ENCODE measurements around the gene RXFP4. TPM values are rescaled to one million over a fixed set of nuclear protein-coding genes. Genes with fewer than 3 reads are reported as not detected.

Gene RXFP4
- total RNA-seq, 1 donor from 2014 or later = not detected

GRCh38 chr1:155974208-155975115 is 33.0 kb downstream of the RXFP4 start:
- H3K9me3 Mint-ChIP-seq = no peaks in the 10 kb centered on the region
- H3K27ac Mint-ChIP-seq = peak overlapping the region; percentile 90
- H3K4me3 Mint-ChIP-seq = peak overlapping the region; percentile 91
- H3K4me1 Mint-ChIP-seq (ENCODE audit: unreplicated experiment) = peaks cover 67% of the 10 kb centered on the region
- no peak for TF ChIP-seq CTCF (conservative IDR thresholded peaks at IDR 0.05)
- no peaks in the 10 kb centered on the region for H3K27me3 Mint-ChIP-seq
- DNase-seq (ENCODE audit: extremely low spot score, unreplicated experiment) = no peak
- no peaks in the 10 kb centered on the region for H3K36me3 Mint-ChIP-seq

GRCh38 chr1:155975375-155976061 is 34.1 kb downstream of the RXFP4 start:
- DNase-seq (ENCODE audit: extremely low spot score, unreplicated experiment) = no peak
- no peak for TF ChIP-seq CTCF (conservative IDR thresholded peaks at IDR 0.05)
- H3K27ac Mint-ChIP-seq = peak overlapping the region; percentile 90
- H3K4me1 Mint-ChIP-seq (ENCODE audit: unreplicated experiment) = peaks cover 64% of the 10 kb centered on the region
- H3K36me3 Mint-ChIP-seq = no peaks in the 10 kb centered on the region
- H3K4me3 Mint-ChIP-seq = peak overlapping the region; percentile 91
- no peaks in the 10 kb centered on the region for H3K27me3 Mint-ChIP-seq
- no peaks in the 10 kb centered on the region for H3K9me3 Mint-ChIP-seq

GRCh38 chr1:155976062-155976912 is 34.8 kb downstream of the RXFP4 start:
- no peaks in the 10 kb centered on the region for H3K36me3 Mint-ChIP-seq
- no peaks in the 10 kb centered on the region for H3K27me3 Mint-ChIP-seq
- no peak for DNase-seq (ENCODE audit: extremely low spot score, unreplicated experiment)
- peaks cover 64% of the 10 kb centered on the region for H3K4me1 Mint-ChIP-seq (ENCODE audit: unreplicated experiment)
- no peaks in the 10 kb centered on the region for H3K9me3 Mint-ChIP-seq
- H3K27ac Mint-ChIP-seq = peak overlapping the region; percentile 90
- no peak for TF ChIP-seq CTCF (conservative IDR thresholded peaks at IDR 0.05)
- H3K4me3 Mint-ChIP-seq = peak overlapping the region; percentile 91

GRCh38 chr1:155976913-155977689 is 35.7 kb downstream of the RXFP4 start:
- no peaks in the 10 kb centered on the region for H3K27me3 Mint-ChIP-seq
- no peak for TF ChIP-seq CTCF (conservative IDR thresholded peaks at IDR 0.05)
- H3K4me1 Mint-ChIP-seq (ENCODE audit: unreplicated experiment) = peaks cover 64% of the 10 kb centered on the region
- H3K36me3 Mint-ChIP-seq = no peaks in the 10 kb centered on the region
- DNase-seq (ENCODE audit: extremely low spot score, unreplicated experiment) = no peak
- H3K27ac Mint-ChIP-seq = peak overlapping the region; percentile 90
- peak overlapping the region; percentile 91 for H3K4me3 Mint-ChIP-seq
- no peaks in the 10 kb centered on the region for H3K9me3 Mint-ChIP-seq

Measured in type B pancreatic cell (in vitro differentiated cells).